IPS DF 4.7 (cell line): ENCODE results near the gene WFDC1.

Experiments used
- DNase-seq: peaks from one replicate; pipeline ENCODE4 v3.0.0-alpha.2; 2013; ENCODE audit warnings: low spot score; ENCODE audit errors: extremely low read depth

The WFDC1 gene

GRCh38 chr16:84350685-84351400, 56.2 kb downstream of the WFDC1 start:
- DNase-seq, result no peak

DNA sequence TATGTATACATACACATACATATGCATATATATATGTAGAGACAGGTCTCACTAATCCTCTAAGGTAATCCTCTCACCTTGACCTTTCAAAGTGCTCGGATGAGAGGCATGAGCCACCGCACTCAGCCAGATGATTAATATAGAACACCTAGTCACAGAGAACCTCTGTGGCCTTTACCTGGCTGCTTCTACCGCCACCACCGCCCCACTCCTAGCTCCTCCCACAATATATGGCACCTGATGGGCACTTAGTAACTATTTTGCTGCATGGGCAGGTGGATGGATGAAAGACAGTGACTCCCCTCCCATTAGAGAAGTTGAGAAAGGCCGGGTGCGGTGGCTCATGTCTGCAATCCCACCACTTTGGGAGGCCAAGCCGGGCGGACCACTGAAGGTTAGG, 57.0 kb downstream of the WFDC1 start:
- DNase-seq, result no peak

- no peak for DNase-seq
Measured at GRCh38 chr16:84354306-84354705, 59.6 kb downstream of the WFDC1 start.

- no peak for DNase-seq
Measured at GRCh38 chr16:84355149-84355548, 60.5 kb downstream of the WFDC1 start.

- DNase-seq, result no peak
Measured at GRCh38 chr16:84356176-84356575, 61.5 kb downstream of the WFDC1 start.

DNA sequence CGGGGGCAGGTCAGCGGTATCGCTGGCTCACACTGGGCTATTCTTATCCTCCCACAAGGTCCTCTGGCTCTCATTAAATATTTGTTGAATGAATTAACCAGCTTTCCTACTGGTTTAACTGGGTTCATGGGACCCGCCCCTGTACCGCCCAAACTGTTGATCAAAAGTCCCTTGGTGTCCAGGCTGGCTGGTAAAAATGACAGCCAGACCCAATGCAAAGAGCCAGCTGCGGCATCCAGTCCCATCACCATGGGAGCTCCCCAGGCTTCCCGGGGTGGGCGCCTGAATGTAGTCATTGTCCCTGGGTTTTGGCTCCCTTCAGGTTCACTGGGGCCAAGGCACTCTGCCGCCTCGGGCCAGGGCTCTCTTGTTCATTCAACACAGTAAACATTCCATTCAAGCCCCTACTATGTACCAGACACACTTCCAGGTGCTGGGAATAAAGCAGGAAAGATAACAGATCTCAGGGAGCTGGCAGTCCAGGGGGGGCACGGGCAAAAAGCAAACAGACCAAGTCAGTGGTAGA, 62.0 kb downstream of the WFDC1 start:
- DNase-seq, result no peak

GRCh38 chr16:84357191-84357651, 62.5 kb downstream of the WFDC1 start:
- no peak for DNase-seq

- no peak for DNase-seq
Measured at GRCh38 chr16:84358601-84359295, 64.1 kb downstream of the WFDC1 start.

DNA sequence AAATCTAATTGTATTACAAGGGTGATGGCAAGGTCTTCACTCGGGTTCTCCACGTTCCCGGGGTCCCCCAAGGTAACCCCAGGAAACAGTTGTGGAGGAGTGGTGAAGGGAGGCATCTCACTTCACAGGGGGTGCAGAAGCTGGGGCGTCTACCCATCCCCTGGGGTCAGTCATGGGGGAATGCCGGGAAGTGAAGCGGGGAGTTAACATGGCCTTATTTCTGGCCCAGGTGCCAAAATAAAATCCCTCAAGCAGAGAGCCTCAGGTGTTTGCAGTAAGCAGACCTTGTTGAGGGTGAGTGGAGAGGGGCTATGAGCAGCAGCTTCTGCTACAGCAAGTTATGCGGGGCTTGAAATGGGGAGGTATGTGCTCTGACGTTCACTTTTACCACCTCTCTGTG, 64.6 kb downstream of the WFDC1 start:
- DNase-seq, result no peak

GRCh38 chr16:84360170-84360569, 65.5 kb downstream of the WFDC1 start:
- no peak for DNase-seq

GRCh38 chr16:84360748-84361147, 66.1 kb downstream of the WFDC1 start:
- no peak for DNase-seq

DNA sequence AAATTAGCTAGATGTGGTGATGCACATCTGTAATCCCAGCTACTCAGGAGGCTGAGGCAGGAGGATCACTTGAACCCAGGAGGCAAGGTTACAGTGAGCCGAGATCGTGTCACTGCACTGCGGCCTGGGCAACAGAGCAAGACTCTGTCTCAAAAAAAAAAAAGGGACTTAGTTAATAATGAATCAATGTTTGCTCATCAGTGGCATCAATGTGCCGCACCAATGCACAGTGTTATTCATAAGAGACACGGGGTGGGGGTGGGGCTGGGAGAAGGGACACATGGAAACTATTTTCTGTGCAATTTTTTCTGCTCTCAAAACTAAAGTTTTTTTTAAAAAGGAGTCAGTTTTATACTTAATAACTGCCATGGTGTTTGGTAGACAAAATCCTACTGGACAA, 66.9 kb downstream of the WFDC1 start:
- DNase-seq, result no peak

GRCh38 chr16:84362471-84362941, 67.8 kb downstream of the WFDC1 start:
- no peak for DNase-seq

DNA sequence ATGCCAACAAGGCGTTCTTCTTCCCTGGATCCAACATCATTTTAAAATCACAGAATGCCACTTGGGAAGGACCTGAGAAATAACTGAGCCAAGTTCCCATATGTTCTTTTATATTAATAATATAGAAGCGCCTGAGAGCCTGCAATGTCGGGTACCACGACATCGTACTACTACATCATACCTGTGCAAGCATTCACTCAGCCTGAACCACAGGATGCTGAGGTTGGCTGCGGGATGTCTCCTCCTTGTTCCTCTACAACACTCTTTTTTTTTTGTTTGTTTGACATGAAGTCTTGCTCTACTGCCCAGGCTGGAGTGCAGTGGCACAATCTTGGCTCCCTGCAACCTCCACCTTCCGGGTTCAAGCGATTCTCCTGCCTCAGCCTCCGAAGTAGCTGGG, 71.5 kb downstream of the WFDC1 start:
- no peak for DNase-seq

DNA sequence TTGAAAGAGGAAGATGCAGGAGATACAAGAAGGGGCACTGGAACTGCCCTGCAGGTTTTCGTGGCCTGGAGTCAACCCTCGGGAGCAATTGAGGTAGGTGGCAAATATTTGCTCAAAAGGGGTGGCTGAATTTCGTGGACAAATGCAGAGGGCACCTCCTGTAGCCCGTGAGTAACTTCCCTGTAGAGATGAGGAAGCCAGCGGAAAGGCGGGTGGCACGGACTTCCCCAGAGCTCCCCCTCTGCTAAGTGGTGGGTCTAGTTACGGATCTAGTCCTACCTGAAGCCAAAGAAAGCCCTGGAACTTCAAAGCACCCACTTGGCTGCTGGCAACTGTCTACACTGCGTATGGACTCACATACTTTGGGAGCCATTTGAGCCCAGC, 72.6 kb downstream of the WFDC1 start:
- DNase-seq, result no peak

GRCh38 chr16:84367750-84368307, 73.2 kb downstream of the WFDC1 start:
- DNase-seq, result no peak

DNA sequence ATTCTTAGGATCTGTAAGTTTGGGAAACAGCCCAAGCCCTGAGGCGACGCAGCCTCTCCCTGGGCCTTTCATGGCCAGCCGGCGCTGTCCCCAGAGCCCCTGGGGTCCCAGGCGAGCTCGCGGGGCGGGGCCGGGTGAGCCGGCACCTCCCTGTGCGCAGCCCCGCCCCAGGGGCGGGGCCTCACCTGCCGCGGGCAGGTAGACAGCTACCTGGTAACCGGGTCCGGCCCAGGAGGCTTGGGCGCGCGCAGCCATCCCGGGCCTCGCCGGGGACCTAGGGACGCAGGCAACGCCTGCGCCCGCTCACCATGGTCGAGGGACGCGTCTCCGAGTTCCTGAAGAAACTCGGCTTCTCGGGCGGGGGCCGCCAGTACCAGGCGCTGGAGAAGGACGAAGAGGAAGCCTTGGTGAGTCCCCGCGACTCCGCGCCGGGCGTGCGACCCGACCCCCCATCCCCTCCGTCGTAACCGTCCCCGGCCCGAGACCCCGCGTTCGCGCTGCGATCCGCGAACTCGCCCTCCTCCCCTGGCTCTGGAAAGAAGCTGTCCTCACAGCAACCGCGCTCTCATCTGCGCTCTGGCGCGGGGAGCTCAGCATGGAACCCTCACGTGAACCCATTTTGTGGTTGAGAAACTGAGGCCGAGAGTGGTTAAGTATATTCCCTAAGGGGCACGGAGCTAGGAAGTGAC, 73.8 kb downstream of the WFDC1 start, which contains the start of gene ATP2C2:
TSS of gene ATP2C2 (plus strand) at position 231 of the 689 bp plus-strand sequence. CDS start at position 309, 78 bp downstream.
- no peak for DNase-seq

GRCh38 chr16:84369105-84369504, 74.4 kb downstream of the WFDC1 start:
- no peak for DNase-seq

- DNase-seq, result no peak
Measured at GRCh38 chr16:84369938-84370627, 75.4 kb downstream of the WFDC1 start.

GRCh38 chr16:84370723-84371552, 76.3 kb downstream of the WFDC1 start:
- no peak for DNase-seq
